IPS-20b (cell line): Measurements from ENCODE around the gene AHNAK.

Experiments
- H3K27ac ChIP-seq: one replicate; pipeline ENCODE4 v1.5.1; 2013; ENCODE audit warnings: low read length
- H3K27me3 ChIP-seq: 2 replicates; pipeline ENCODE4 v1.6.1; 2013; ENCODE audit warnings: mild to moderate bottlenecking, low read length, inconsistent platforms; ENCODE audit not compliant: insufficient read depth
- H3K36me3 ChIP-seq: 2 replicates; pipeline ENCODE4 v1.6.1; 2013; ENCODE audit warnings: low read depth, mild to moderate bottlenecking, inconsistent platforms, low read length, moderate library complexity; ENCODE audit not compliant: insufficient read depth
- H3K4me1 ChIP-seq: 2 replicates; pipeline ENCODE4 v1.6.1; 2013; ENCODE audit warnings: mild to moderate bottlenecking, control low read depth, inconsistent platforms, low read length, moderate library complexity; ENCODE audit not compliant: insufficient read depth
- H3K4me3 ChIP-seq: 2 replicates; pipeline ENCODE4 v1.5.1; 2013; ENCODE audit warnings: mild to moderate bottlenecking, low read length, inconsistent platforms
- H3K9ac ChIP-seq: 2 replicates; pipeline ENCODE4 v1.6.1; 2013; ENCODE audit warnings: low read depth, mild to moderate bottlenecking, inconsistent platforms, low read length, moderate library complexity
- H3K9me3 ChIP-seq: 2 replicates; pipeline ENCODE4 v1.6.1; 2013; ENCODE audit warnings: mild to moderate bottlenecking, low read depth, low read length, inconsistent platforms; ENCODE audit not compliant: insufficient read depth

Gene AHNAK

DNA sequence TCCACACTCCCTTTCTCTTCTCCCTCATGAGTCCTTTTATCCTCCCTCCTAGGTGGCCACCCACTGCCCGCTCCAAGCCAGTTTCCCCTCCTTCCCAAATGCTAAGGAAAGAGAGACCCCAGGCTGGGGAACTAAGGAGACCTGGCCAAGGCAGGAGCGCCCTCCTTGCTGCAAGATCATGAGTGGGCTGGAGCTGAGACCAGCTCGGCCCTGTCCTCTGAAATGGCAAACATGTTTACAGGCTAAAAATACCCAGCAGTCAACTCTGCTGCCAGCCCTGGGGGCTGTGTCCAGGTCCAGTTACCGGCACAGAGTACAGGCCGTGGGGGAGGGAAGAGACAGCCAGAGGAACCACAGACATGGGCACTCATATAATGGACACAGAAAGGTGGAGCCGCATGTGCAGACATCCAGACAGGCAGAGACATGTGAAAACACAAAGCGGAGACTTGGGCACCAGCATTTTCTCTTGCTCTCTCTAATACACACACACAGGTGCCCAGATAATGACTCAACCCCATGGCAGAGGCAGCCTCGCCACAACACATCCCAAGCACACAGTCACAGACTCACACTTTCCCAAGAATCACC is 1.2 kb upstream of the AHNAK start:
- peaks cover 15% of the 10 kb centered on the region for H3K4me1 ChIP-seq
- H3K4me3 ChIP-seq = peak overlapping the region; percentile 66
- H3K9ac ChIP-seq = no peak overlapping the region

DNA sequence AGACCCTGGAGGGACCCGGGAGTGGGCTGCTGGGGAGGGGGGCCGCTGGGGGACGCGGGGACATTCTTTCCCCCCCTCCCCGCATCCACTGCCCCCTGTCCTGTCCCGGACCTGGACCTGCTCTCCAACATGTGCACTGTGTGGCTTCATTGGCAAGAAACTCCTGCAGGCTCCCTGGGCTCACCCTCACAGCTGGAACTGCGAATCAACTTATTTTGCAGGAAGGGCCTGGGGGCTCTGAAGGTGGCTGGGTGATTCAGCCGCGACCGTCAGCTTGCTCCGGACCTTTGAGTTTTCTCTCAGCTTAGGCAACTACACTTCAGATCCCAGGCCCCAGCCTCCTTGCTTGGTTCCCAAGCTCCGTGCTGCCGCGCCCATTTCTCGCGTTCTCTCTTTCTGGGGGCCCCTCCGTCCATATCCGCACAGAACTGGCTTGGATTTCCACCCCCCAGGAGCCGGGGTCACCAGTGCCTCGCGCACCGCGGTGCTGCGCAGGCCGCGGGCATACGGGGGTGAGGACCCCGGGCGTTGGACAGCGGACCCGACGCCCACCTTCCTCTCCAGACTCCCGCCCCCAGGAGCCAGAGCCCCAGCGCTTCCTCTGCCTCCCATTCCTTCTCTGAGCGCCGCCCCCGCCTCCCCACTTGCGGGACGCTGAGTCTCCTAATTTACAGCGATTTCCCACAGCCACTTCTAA is 471 bp upstream of the AHNAK start:
- Histone ChIP-seq H3K4me3 (peak overlapping the region; percentile 66), H3K27ac (no peak overlapping the region), H3K4me1 (peaks cover 8% of the 10 kb centered on the region), H3K9me3 (no peaks in the 10 kb centered on the region), H3K36me3 (no peaks in the 10 kb centered on the region), H3K9ac (no peak overlapping the region), H3K27me3 (peaks cover 84% of the 10 kb centered on the region)

More for the DNA sequence above, 1.2 kb upstream of the AHNAK start:
- H3K27me3 ChIP-seq = peaks cover 77% of the 10 kb centered on the region
- H3K27ac ChIP-seq = no peak overlapping the region
- no peaks in the 10 kb centered on the region for H3K9me3 ChIP-seq
- no peaks in the 10 kb centered on the region for H3K36me3 ChIP-seq

DNA sequence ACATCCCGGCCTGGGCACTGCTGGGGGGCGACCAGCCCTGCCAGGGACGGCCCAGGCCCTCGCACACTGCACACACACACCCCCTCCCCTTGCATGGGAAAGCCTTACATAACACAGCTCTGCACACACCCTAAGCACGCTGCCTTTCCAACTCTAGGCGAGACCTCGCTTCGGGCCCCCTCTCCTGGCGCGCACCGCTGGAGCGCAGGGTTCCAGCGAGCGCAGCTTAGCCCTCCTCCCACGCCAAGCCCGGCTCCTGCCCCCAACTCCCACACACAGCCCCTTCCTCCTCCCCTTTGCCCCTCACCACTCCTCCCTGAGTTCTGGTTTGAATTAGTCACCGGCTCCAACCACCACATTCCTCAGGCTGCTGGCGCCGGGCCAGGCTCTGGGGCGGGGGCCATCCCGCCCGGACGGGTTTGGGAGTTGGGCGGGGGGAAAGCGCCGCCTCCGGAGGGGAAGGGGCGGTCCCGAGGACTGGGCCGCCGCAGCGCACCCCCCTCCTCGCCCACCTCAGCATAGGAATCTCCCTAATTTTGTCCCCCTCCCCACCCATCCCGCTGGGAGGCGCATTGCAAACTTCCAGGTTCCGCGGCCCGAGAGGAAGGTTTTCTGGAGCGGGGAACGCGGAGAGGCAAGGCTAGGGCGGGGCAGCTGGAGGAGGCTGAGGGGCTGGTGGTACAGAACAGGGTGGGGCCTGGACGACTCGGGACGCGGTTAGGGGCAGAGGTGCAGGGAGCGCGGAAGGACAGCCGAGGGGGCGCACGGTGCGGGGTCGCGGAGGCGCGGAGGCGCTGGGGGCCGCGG is 966 bp downstream of the AHNAK start:
- H3K9me3 ChIP-seq = no peaks in the 10 kb centered on the region
- no peaks in the 10 kb centered on the region for H3K36me3 ChIP-seq
- H3K4me1 ChIP-seq = peaks cover 5% of the 10 kb centered on the region
- no peak overlapping the region for H3K27ac ChIP-seq
- peak overlapping the region; percentile 66 for H3K4me3 ChIP-seq
- peaks cover 86% of the 10 kb centered on the region for H3K27me3 ChIP-seq
- peak overlapping the region; percentile 34 for H3K9ac ChIP-seq

DNA sequence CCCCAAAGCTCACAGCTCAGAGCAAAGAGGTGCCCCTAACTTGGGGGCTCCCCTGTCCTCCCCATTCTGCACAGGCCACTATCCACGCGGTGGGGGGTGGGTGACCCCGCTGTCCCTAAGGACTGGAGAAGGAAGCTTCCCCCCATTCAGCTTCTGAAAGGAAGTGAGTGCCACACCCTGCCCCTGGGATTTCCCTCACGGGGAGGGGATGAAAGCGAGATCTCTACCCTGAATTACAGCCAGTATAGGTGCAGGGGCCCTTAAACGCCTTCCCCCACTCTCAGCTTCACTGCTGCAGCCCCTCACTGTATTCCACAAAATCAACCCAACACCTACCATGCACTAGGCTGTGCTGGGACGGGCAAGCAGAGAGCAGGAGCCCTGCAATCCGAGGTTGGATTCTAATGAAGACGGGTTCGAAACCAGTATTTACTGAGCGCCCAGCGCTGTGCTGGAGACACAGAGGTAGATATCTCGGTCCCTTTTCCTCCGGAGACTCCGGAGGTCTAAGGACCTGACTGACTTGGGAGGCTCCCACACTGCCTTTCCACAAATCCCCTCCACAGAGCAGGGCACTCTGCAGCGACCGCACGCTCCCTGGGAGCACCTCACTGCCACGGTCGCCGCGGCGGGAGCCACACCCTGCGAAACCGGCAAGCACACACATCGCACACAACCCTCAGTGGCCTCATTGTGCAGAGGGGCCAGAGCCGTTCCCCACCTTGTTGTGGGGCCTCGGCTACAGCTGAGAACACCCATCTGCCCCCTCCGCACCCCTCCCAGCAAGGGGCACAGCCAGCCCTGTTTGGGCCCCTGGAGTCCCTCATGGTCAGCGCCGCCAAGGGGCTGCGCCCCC is 1.8 kb downstream of the AHNAK start:
- Histone ChIP-seq H3K4me1 (peaks cover 5% of the 10 kb centered on the region), H3K9me3 (no peaks in the 10 kb centered on the region), H3K27ac (no peak overlapping the region), H3K36me3 (no peaks in the 10 kb centered on the region), H3K9ac (peak overlapping the region; percentile 34), H3K4me3 (peak overlapping the region; percentile 66), H3K27me3 (peaks cover 79% of the 10 kb centered on the region)

DNA sequence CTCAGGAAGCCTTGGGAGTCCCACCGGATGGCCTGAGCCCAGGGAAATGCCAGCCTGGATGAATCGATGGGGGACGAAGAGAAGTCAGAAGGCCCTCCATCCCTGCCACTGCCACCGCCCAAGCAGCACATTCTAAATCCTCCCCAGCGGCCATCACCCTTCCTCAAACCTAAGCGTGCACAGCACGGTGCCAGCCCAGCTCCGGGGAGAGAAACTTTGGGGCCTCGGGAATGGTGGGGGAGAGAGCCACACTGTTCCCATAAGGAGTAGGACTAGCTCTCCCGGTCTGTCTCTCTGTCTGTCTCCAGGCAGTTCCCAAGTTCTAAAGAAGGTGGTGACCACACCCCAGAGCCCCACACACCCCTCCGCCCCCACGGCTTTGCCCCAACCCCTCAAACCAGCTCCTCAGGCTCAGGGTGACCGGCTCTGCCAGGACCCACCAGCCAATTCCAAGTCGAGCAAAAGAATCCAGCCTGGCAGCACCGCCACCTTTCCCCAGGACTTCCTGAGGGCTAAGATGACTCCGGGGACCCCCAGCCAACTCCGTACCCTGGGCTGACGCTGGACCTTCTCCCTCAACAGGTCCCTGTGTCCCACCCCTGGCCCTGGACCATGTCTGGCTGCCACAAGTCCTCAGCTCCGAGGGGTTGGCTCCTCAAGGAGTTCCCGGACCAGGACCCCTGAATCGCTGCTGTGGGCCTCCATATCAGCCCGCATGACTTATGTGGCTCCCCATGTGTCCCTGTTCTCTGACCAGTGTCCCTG is 2.7 kb downstream of the AHNAK start:
- Histone ChIP-seq H3K9ac (no peak overlapping the region), H3K4me1 (peaks cover 5% of the 10 kb centered on the region), H3K4me3 (0 out of 2 replicates have a peak overlapping the region, but pooled peaks have one; percentile 43), H3K9me3 (no peaks in the 10 kb centered on the region), H3K36me3 (no peaks in the 10 kb centered on the region), H3K27me3 (peaks cover 70% of the 10 kb centered on the region), H3K27ac (no peak overlapping the region)

DNA sequence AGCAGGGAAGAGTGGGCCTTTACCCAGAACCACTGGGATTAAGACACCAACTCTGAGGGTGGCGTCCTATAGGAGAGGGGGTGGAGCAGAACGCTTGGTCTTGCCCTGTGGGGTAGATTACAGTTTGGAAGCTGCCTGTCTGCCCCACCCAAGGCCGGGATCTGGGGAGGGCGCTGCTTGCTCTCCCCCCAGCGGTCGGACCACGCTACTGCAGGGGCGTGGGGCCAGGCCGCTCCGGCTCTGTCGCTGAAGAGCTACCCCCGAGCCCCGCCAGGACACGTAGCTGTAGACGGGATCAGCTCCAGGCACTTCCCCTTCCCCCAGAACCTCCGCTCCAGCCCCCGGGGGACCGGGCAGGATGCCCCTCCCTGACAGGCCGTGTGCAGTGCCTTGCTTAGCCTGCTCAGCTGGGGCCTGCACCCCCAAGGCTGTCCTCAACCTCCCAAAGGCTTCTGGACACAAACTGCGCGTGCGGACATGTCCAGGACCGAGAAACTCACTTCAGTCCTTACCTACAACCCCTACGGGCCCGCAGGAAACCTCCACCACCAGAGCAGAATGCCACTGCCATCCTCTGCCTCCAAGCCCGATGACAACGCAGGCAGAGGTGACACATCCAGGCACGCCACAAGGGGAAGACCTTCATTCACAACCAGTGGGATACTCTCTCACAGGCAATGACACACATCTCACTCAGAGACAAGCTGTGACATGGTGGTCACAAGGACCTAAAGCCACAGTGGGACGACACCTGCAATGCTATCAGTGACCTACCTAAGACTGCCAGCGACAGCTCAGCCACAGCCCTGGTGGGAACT is 3.6 kb downstream of the AHNAK start:
- Histone ChIP-seq H3K4me1 (peaks cover 5% of the 10 kb centered on the region), H3K4me3 (peak overlapping the region; percentile 56), H3K27me3 (peaks cover 61% of the 10 kb centered on the region), H3K9me3 (no peaks in the 10 kb centered on the region), H3K36me3 (no peaks in the 10 kb centered on the region), H3K9ac (no peak overlapping the region; the same call in 1 of the 2 replicates), H3K27ac (no peak overlapping the region)

DNA sequence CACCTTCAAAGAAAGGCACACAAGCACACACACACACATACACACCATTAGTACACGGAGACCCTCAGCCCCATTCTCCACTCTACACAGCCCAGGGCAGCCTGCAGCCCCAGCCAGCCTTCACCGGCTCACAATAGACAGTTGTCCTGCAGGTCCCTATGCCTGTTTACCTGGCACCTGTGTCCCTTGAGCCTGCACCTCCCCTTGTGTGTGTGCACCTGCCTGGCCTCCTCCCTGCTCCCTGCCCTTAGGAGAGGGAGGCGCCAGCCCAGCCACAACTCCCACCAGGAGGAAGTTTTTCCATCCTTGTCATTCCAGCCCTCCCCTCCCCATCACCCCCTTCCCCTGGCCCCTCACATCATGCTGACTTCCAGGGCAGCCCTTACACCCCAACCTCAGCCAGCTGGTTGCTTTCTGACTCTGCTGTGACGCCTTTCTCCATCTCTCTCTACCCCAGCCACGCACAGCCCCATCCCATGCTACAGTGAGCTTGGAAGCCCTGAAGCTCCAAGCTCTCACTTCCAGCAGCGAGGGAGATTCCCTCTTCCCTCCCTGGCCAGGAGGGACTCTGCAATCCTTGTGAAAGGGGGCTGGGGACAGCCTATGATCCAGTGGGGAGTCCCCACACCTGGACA is 4.4 kb downstream of the AHNAK start:
- no peak overlapping the region for H3K27ac ChIP-seq
- peaks cover 53% of the 10 kb centered on the region for H3K27me3 ChIP-seq
- H3K4me3 ChIP-seq = peak overlapping the region; percentile 56; the same call in 1 of the 2 replicates
- no peaks in the 10 kb centered on the region; the same call in 1 of the 2 replicates for H3K4me1 ChIP-seq
- no peak overlapping the region; the same call in 1 of the 2 replicates for H3K9ac ChIP-seq
- no peaks in the 10 kb centered on the region for H3K36me3 ChIP-seq
- H3K9me3 ChIP-seq = no peaks in the 10 kb centered on the region

DNA sequence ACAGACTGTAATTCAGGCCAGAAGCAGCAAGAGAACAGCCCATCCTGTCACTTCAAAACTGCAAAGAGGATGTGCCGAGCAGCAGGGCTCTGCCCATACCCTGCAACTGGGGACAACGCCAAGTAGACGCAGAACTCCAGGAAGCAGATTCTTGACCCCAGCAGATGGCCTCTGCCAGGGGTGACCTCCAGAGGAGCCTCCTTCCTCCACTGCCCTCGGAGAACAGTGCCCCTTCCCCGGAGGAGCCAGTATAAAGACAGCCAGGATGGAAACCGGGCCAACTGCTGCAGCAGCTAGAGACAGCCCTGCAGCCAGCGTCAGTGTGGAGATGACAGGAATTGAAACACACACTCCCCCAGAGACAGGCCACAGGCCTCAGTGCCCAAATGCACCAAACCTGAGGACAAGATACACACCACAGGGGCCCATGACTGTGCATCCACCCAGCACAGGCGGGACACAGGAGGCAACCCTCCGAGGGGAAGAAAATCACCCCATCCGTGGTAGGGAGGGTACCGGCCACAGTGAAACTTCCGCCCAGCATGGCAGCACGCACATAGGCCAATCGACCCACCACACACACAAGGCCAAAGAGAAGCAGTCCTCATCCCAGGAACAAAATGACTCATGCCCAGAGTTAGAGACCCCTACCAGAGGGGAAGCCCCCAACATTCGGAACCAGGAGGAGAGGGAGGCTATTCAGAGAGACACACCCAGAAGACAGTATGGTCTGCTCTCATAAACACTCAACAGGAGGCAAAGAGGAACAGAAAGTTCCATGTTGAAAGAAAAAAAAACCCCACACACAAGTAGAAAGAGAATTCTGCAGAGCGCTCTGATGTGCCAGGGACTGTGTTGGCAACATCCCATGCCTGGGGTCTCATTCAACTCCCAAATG is 5.6 kb downstream of the AHNAK start:
- H3K4me1 ChIP-seq = no peaks in the 10 kb centered on the region; the same call in 1 of the 2 replicates
- H3K27me3 ChIP-seq = peaks cover 41% of the 10 kb centered on the region
- H3K27ac ChIP-seq = no peak overlapping the region
- H3K36me3 ChIP-seq = no peaks in the 10 kb centered on the region
- no peak overlapping the region for H3K4me3 ChIP-seq
- no peak overlapping the region for H3K9ac ChIP-seq
- H3K9me3 ChIP-seq = no peaks in the 10 kb centered on the region

DNA sequence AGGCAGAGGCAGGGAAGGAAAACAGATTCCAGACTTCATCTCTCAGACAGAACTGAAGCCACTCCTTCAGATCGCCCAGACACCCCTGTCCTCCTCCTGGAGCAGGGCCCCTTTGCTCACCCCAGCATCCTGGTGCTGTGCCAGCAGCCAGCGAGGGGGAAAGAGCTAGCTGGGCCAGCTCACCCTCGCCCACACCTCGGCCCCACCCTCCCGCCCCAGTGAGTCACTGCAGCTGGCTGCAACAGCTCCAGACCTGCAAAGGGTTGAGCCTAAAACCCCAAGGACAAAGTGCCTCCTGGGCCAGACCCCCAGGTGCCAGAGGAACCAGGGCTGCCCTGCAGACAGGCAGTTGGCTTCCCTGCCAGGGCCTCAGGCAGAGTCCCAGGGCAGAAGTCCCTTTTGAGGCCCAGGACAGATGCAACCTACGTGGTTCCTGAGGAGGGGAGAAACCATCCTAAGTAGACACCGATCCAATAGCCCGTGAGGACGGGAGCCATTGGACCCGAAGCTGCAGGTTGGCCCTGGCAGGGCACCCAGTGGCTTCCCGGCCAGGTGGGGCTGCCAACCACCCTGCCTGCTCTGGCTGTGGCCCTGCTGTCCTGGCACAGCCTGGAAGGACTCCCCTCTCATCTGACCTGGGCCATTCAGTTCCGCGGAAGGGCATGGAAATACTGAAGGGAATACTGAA is 7.2 kb downstream of the AHNAK start:
- H3K27ac ChIP-seq = no peak overlapping the region

More for the DNA sequence above, 7.2 kb downstream of the AHNAK start:
- no peaks in the 10 kb centered on the region; the same call in 1 of the 2 replicates for H3K4me1 ChIP-seq
- H3K4me3 ChIP-seq = no peak overlapping the region
- no peak overlapping the region; the same call in 1 of the 2 replicates for H3K9ac ChIP-seq
- H3K27me3 ChIP-seq = peaks cover 25% of the 10 kb centered on the region
- no peaks in the 10 kb centered on the region for H3K36me3 ChIP-seq
- H3K9me3 ChIP-seq = no peaks in the 10 kb centered on the region
